ENCODE data around the gene CLSTN1. TPM values are rescaled to one million over a fixed set of nuclear protein-coding genes. Genes with fewer than 3 reads are reported as not detected.

The CLSTN1 gene
- total and polyA plus RNA-seq, 10 of the 15 experiments (the other 5 are each of a cell fraction or from before 2014, with no cell fraction given) = 2.7 to 64.4 (median 23.2) TPM

DNA sequence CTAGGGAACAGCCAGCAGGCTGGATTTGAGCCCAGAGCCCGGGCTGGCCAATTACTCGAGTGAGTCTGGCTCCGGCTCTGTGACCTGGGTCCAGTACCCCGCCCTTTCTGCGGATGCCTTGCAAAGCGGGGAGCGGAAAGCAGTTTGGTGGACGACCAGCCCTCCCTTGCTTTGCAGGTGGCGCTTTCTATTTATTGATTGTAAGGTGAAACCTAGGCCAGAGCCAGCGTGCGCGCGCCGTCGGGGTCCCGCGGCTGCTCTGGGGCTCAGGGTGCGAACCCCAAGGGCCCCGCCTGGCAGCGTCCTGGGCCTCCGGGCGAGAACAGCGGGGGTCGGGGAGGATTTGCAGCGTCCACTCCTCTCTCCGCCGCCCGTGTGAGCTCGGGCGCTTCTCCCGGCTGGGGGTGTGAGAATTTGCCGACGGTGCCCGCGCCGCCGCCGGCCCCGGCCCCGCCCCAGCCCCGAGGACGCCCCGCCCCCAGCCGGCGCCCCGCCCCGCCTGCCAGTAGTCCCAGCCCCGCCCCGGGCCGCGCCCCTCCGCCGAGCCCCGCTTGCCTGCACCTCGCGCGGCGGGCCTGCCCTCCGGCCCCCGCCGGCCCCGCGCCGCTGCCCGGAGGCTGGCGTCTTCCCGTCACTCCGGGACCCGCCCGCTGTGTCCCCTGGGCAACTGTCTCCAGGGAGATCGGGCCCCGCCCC is 134.6 kb downstream of the CLSTN1 start (continued):
- TF ChIP-seq, protein P1, sequence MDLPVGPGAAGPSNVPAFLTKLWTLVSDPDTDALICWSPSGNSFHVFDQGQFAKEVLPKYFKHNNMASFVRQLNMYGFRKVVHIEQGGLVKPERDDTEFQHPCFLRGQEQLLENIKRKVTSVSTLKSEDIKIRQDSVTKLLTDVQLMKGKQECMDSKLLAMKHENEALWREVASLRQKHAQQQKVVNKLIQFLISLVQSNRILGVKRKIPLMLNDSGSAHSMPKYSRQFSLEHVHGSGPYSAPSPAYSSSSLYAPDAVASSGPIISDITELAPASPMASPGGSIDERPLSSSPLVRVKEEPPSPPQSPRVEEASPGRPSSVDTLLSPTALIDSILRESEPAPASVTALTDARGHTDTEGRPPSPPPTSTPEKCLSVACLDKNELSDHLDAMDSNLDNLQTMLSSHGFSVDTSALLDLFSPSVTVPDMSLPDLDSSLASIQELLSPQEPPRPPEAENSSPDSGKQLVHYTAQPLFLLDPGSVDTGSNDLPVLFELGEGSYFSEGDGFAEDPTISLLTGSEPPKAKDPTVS (IDR thresholded peaks at IDR 0.05; ENCODE audit: low read depth, low read length) = no peak
- TF ChIP-seq ZNF207 (IDR thresholded peaks at IDR 0.05; ENCODE audit: borderline replicate concordance) = 0 out of 2 replicates have a peak, but pooled peaks have one; percentile 35
- TF ChIP-seq, protein P2, sequence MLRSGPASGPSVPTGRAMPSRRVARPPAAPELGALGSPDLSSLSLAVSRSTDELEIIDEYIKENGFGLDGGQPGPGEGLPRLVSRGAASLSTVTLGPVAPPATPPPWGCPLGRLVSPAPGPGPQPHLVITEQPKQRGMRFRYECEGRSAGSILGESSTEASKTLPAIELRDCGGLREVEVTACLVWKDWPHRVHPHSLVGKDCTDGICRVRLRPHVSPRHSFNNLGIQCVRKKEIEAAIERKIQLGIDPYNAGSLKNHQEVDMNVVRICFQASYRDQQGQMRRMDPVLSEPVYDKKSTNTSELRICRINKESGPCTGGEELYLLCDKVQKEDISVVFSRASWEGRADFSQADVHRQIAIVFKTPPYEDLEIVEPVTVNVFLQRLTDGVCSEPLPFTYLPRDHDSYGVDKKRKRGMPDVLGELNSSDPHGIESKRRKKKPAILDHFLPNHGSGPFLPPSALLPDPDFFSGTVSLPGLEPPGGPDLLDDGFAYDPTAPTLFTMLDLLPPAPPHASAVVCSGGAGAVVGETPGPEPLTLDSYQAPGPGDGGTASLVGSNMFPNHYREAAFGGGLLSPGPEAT (IDR thresholded peaks at IDR 0.05; ENCODE audit: low read depth) = peak; percentile 39; the same call in 1 of the 2 replicates
- peak; percentile 11 to 50; a peak in 1 of 4 replicates for TF ChIP-seq BHLHE40 (IDR thresholded peaks at IDR 0.05; ENCODE audit: borderline replicate concordance in 1 of 2, low read depth in 2 of 2, low read length in 1 of 2)
- no peak for TF ChIP-seq SREBF2 (IDR thresholded peaks at IDR 0.05; ENCODE audit: low read length)
- no peak for TF ChIP-seq SREBF1 (IDR thresholded peaks at IDR 0.05; ENCODE audit: low read length)
- TF ChIP-seq TCF7 (IDR thresholded peaks at IDR 0.05; ENCODE audit: borderline replicate concordance) = no peak
- TF ChIP-seq TARDBP (IDR thresholded peaks at IDR 0.05; ENCODE audit: borderline replicate concordance) = no peak
- TF ChIP-seq RB1 (IDR thresholded peaks at IDR 0.05; ENCODE audit: borderline replicate concordance) = no peak; the same call in 1 of the 2 replicates
- TF ChIP-seq, protein P3, sequence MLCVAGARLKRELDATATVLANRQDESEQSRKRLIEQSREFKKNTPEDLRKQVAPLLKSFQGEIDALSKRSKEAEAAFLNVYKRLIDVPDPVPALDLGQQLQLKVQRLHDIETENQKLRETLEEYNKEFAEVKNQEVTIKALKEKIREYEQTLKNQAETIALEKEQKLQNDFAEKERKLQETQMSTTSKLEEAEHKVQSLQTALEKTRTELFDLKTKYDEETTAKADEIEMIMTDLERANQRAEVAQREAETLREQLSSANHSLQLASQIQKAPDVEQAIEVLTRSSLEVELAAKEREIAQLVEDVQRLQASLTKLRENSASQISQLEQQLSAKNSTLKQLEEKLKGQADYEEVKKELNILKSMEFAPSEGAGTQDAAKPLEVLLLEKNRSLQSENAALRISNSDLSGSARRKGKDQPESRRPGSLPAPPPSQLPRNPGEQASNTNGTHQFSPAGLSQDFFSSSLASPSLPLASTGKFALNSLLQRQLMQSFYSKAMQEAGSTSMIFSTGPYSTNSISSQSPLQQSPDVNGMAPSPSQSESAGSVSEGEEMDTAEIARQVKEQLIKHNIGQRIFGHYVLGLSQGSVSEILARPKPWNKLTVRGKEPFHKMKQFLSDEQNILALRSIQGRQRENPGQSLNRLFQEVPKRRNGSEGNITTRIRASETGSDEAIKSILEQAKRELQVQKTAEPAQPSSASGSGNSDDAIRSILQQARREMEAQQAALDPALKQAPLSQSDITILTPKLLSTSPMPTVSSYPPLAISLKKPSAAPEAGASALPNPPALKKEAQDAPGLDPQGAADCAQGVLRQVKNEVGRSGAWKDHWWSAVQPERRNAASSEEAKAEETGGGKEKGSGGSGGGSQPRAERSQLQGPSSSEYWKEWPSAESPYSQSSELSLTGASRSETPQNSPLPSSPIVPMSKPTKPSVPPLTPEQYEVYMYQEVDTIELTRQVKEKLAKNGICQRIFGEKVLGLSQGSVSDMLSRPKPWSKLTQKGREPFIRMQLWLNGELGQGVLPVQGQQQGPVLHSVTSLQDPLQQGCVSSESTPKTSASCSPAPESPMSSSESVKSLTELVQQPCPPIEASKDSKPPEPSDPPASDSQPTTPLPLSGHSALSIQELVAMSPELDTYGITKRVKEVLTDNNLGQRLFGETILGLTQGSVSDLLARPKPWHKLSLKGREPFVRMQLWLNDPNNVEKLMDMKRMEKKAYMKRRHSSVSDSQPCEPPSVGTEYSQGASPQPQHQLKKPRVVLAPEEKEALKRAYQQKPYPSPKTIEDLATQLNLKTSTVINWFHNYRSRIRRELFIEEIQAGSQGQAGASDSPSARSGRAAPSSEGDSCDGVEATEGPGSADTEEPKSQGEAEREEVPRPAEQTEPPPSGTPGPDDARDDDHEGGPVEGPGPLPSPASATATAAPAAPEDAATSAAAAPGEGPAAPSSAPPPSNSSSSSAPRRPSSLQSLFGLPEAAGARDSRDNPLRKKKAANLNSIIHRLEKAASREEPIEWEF (IDR thresholded peaks at IDR 0.05; ENCODE audit: insufficient replicate concordance, low read depth, low read length) = no peak
- TF ChIP-seq RFX5 (IDR thresholded peaks at IDR 0.05; ENCODE audit: low read depth, low read length) = no peak
- no peak for TF ChIP-seq MTA3 (IDR thresholded peaks at IDR 0.05; ENCODE audit: borderline replicate concordance, low read length)
- TF ChIP-seq, protein P4, sequence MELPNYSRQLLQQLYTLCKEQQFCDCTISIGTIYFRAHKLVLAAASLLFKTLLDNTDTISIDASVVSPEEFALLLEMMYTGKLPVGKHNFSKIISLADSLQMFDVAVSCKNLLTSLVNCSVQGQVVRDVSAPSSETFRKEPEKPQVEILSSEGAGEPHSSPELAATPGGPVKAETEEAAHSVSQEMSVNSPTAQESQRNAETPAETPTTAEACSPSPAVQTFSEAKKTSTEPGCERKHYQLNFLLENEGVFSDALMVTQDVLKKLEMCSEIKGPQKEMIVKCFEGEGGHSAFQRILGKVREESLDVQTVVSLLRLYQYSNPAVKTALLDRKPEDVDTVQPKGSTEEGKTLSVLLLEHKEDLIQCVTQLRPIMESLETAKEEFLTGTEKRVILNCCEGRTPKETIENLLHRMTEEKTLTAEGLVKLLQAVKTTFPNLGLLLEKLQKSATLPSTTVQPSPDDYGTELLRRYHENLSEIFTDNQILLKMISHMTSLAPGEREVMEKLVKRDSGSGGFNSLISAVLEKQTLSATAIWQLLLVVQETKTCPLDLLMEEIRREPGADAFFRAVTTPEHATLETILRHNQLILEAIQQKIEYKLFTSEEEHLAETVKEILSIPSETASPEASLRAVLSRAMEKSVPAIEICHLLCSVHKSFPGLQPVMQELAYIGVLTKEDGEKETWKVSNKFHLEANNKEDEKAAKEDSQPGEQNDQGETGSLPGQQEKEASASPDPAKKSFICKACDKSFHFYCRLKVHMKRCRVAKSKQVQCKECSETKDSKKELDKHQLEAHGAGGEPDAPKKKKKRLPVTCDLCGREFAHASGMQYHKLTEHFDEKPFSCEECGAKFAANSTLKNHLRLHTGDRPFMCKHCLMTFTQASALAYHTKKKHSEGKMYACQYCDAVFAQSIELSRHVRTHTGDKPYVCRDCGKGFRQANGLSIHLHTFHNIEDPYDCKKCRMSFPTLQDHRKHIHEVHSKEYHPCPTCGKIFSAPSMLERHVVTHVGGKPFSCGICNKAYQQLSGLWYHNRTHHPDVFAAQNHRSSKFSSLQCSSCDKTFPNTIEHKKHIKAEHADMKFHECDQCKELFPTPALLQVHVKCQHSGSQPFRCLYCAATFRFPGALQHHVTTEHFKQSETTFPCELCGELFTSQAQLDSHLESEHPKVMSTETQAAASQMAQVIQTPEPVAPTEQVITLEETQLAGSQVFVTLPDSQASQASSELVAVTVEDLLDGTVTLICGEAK (IDR thresholded peaks at IDR 0.05; ENCODE audit: borderline replicate concordance) = no peak
- no peak for TF ChIP-seq FOXM1 (IDR thresholded peaks at IDR 0.05; ENCODE audit: low read depth, low read length)
